Epidermal melanocyte (primary cell): ENCODE data around the gene PDCD1LG2.
"Not testable (repeated sequence)": the region's sequence is repeated elsewhere in the genome, so short reads cannot be mapped to it uniquely, and the experiment has no call there.

Experiments
- DNase-seq: peaks from one replicate; pipeline ENCODE4 v3.0.0; 2011; ENCODE audit warnings: low spot score; ENCODE audit not compliant: insufficient read length

Gene PDCD1LG2

GRCh38 chr9:5510360-5510931 is at the start of gene PDCD1LG2:
Gene PDCD1LG2 (plus strand): TSS chr9:5510531. CDS start chr9:5522547, 12,016 bp downstream.
- no peak for DNase-seq

DNA sequence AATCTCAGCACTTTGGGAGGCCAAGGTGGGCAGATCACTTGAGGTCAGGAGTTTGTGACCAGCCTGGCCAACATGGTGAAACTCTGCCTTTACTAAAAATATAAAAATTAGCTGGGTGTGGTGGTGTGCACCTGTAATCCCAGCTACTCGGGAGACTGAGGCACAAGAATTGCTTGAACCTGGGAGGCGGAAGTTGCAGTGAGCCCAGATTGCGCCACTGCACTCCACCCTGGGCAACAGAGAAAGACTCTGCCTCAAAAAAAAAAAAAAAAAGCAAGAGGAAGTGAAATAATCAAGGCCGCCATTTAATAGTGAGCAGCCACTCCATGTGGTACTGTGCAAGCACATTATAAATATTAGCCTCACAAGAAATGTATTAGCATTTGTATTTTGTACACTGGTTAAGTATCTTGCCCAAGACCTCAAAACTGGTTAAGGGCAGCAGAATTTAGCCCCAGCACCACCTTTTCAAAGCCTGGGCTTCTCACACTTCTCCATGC is 45.5 kb upstream of the PDCD1LG2 start:
- not testable (repeated sequence) for DNase-seq

DNA sequence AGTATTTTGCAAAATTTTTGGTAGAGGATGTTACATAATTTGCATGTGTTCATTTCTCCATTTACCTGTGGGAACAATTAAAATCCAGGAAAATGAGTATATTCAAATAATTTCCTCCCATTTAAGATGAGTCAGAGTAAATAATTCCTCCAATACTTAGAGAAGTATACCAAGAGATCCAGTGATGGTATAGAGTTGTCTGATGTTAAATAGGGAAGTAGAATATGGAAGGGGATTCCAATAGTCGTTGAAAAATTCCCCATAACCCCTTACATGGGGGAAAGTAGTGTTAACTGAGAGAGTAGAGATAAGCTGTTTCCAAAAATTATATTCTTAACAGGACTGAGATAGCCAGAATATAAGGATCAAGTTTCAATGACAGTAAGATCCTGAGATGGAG is 44.3 kb upstream of the PDCD1LG2 start:
- DNase-seq = no peak

- DNase-seq = no peak
These were observed 43.6 kb upstream of the PDCD1LG2 start for GRCh38 chr9:5466766-5467165.

DNA sequence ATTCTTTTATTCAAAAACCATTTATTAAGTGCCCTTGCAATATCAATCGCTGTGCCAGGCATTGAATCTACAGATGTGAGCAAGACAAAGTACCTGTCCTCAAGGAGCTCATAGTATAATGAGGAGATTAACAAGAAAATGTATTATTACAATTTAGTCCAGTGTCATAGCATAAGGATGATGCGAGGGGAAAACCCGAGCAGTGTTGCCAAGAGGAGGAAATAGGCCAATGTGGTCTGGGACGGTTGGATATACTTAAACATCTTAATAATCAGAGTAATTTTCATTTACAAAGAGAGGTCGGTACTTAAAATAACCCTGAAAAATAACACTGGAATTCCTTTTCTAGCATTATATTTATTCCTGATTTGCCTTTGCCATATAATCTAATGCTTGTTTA is 41.5 kb upstream of the PDCD1LG2 start:
- no peak for DNase-seq

GRCh38 chr9:5470122-5470521 is 40.2 kb upstream of the PDCD1LG2 start:
- no peak for DNase-seq

DNA sequence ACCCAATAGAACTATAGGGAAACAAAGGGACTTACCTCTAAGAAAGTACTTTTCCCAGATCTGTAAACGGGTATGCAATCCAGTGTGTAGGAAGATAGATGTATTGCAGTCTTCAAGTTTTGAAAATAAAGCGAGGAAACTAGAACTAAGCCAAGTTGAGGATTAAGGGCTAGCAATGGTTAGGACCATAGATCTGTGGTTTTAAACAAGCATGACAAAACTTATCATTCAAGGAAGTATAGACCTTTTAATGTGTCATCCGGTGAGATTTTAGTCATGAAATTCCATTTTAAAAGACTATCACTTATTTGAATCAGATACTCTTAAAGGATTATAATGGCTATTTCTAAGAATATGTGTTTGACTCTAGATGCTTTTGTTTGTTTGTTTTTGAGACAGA is 39.5 kb upstream of the PDCD1LG2 start:
- no peak for DNase-seq

DNA sequence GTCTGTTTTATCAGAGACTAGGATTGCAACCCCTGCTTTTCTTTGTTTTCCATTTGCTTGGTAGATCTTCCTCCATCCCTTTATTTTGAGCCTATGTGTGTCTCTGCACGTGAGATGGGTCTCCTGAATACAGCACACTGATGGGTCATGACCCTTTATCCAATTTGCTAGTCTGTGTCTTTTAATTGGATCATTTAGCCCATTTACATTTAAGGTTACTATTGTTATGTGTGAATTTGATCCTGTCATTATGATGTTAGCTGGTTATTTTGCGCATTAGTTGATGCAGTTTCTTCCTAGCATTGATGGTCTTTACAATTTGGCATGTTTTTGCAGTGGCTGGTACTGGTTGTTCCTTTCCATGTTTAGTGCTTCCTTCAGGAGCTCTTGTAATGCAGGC is 34.7 kb upstream of the PDCD1LG2 start:
- not testable (repeated sequence) for DNase-seq

- DNase-seq = no peak
These were observed 32.1 kb upstream of the PDCD1LG2 start for GRCh38 chr9:5478206-5478605.

DNA sequence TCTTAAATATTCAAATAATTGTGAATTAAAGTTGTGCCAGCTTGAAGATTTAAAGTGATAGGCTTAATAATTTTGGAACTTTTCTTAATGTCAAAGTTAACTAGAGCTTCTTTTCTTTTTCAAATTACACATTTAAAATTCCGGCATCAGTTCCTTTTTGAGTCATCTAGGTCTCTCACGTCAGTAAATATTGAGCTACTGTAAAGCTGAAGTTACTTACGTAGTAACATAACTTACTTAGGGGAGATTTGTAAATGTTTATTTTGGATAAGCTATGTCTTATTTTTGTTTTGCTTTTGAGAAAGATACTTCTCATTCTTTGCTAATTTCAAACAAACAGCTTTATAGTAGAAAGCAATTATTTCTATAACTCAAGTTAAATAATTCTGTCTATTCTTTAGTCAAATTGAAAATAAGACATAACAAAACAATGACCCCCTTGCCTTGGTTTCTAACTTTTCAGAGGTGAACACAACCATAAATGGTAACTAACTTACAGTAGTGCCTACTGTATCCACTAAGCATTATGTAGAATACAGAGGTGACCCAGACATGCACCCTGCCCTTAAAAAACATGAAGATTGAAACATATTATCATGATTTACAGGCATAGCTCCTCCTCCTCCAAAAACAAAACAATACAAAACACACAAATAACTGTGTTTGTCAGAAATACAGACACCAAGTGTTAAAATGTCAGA is 30.2 kb upstream of the PDCD1LG2 start:
- no peak for DNase-seq

DNA sequence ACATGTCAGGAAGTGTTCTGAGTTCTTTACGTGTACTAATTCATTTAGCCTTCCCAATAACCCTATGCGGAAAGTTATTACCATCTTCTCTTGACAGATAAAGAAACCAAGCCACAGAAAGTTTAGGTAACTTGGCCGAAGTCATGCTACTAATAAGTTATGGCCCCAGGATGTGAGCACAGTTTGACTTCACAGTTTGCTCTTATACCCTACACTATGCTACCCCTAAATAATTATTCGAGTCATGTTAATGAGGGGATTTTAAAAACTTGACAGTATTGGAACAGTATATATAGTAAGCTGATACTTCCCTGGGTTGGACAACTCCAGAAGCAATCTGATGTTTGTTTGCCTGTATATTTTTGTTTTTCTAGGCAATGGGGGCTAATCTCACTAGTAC is 29.4 kb upstream of the PDCD1LG2 start:
- DNase-seq = no peak

DNA sequence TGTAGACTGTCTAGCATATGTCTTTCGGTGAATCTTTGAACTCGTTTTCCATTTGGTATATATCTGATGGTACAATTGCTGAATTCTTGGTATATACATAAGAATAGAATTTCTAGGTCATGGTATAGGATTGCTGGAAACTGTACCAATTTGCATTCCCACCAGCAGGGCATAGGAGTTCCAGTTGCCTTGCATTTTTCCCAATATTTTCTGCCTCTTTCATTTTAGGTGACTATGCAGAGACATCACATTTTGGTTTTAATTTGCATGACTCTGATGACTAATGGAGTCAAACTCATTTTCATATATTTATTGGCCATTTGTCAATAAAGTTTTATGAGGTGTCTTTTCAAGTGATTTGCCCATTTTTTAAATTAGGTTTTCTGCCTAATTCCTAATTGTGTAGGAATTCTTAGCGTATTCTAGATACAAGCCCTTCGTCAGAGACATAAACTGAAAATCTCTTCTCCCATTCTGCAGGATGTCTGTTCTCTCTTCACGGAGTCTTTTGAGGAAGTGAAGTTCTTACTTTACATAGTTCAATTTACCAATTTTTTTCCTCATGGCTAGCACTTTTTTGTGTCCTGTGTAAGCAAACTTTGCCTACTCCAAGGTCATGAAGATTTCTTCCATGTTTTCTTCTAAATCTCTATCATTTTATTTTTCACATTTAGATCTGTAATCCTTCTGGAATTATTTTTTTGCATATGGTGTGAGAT is 28.9 kb upstream of the PDCD1LG2 start:
- no peak for DNase-seq

- DNase-seq = no peak
These were observed 28.1 kb upstream of the PDCD1LG2 start for GRCh38 chr9:5482194-5482593.

- no peak for DNase-seq
These were observed 27.0 kb upstream of the PDCD1LG2 start for GRCh38 chr9:5483306-5483705.

GRCh38 chr9:5485378-5486085 is 24.8 kb upstream of the PDCD1LG2 start:
- no peak for DNase-seq

GRCh38 chr9:5486988-5487387 is 23.3 kb upstream of the PDCD1LG2 start:
- DNase-seq = no peak

DNA sequence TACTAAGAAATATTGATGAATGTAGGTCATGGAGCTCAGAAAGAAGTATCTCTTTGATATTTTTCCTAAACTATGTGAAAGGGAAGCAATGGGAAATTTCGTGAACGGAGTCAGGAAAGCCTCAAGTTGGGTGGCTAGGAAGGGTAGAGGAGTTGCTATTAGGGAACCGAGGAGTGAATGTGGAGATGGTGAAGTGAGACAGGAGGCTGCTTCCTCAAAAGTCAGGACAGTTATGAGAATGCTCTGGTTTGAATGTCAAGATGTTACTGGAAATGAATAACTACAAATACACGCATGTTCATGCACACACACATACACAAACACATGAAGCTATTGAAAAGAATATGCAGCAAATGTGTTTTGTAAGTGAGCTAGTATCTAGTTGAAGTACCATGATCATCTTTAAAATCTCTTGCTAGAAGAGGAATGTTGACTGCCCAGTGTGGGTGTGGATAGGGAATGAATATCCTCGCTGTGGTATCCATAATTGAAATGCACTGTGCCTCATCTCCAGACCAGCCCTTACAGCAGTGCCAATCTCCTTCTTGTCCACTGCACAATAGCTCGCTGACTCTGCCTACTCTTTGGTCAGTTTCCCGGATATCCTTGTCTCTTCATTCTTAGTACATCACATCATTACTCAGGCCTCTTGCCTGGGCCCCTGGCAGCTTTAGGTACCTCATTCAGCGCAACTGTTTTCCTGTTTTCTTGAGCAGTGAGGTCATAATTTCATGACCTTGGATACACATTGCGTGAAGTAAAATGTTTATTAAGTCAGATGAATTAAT is 21.9 kb upstream of the PDCD1LG2 start:
- DNase-seq = no peak

GRCh38 chr9:5489630-5490490 is 20.5 kb upstream of the PDCD1LG2 start:
- no peak for DNase-seq

- no peak for DNase-seq
These were observed 17.2 kb upstream of the PDCD1LG2 start for GRCh38 chr9:5492965-5493678.
